Activated CD8-positive, alpha-beta T cell treated with anti-CD3 and anti-CD28 coated beads for 36 hours (primary cell): ENCODE results near the gene HNRNPL. TPM values are rescaled to one million over a fixed set of nuclear protein-coding genes. Genes with fewer than 3 reads are reported as not detected.
"Not testable (repeated sequence)": the region's sequence is repeated elsewhere in the genome, so short reads cannot be mapped to it uniquely, and the experiment has no call there.

Experiments used
- ATAC-seq: fragments of 200-7000 bp; cut with Tn5 transposase; one replicate; pipeline ENCODE4 v1.10.0; 2021; ENCODE audit warnings: mild to moderate bottlenecking, moderate library complexity
- CTCF ChIA-PET: fragments of 350-600 bp; sonication (Branson Sonifier 250); formaldehyde crosslinking; loops from one replicate; lab custom pipeline; 2021; ENCODE audit warnings: antibody characterized with exemption; lab: Charles Lee
- POLR2A ChIA-PET: fragments of 350-600 bp; sonication (Branson Sonifier 250); formaldehyde crosslinking; loops from one replicate; lab custom pipeline; 2021; ENCODE audit warnings: antibody characterized with exemption; lab: Charles Lee
- DNase-seq: peaks from one replicate; pipeline ENCODE4 v3.0.0-alpha.2; 2020
- H3K27ac Mint-ChIP-seq: one replicate; pipeline ENCODE4 v1.8.0; 2021; ENCODE audit warnings: mild to moderate bottlenecking, mixed read lengths
- H3K27me3 Mint-ChIP-seq: one replicate; pipeline ENCODE4 v1.8.0; 2021; ENCODE audit warnings: mixed read lengths
- H3K36me3 Mint-ChIP-seq: one replicate; pipeline ENCODE4 v1.8.0; 2021; ENCODE audit warnings: low read depth, mixed read lengths
- H3K4me1 Mint-ChIP-seq: one replicate; pipeline ENCODE4 v1.8.0; 2021; ENCODE audit warnings: low read depth, mixed read lengths
- H3K4me3 Mint-ChIP-seq: one replicate; pipeline ENCODE4 v1.8.0; 2021; ENCODE audit warnings: mild to moderate bottlenecking, moderate library complexity, mixed read lengths
- H3K9me3 Mint-ChIP-seq: one replicate; pipeline ENCODE4 v1.8.0; 2021; ENCODE audit warnings: mixed read lengths
- CTCF ChIP-seq: fragments of 200-600 bp; IDR thresholded peaks from one replicate; pipeline ENCODE4 v1.8.0; 2022; ENCODE audit warnings: antibody characterized with exemption, mild to moderate bottlenecking
- intact Hi-C: fragments of 100-400 bp; cut with micrococcal nuclease; formaldehyde crosslinking; loops from one replicate; pipeline ENCODE4 v1.10.0; 2022
- total RNA-seq, 2 experiments: library from RNA; stranded (reverse); gene quantifications; one replicate each; pipeline ENCODE4 v1.2.3, GENCODE V29; 2021

The HNRNPL gene
- total RNA-seq, 2 experiments from 2014 or later, result 747 to 761 TPM

DNA sequence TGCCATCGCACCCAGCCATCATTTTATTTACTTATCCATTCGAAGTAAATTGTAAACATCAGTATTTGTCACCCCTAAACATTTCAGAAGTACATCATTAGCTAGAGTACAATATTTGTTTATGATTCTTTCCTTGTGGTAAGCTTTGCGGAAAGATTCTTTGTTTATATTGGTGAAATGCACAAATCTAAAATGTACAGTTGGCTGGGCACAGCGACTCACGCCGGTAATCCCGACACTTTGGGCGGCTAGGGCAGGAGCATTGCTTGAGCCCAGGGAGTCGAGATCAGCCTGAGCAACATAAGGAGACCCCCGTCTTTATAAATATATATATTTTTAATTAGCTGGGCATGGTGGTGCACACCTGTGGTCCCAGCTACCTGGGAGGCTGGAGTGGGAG is 50.7 kb downstream of the HNRNPL start:
- CTCF ChIA-PET, result interaction anchor here (1.3 kb wide), 1 partner anchor 162 kb away, joined by 3 read pairs; no protein-coding TSS in a partner anchor
- ATAC-seq, result no peak
- H3K27me3 Mint-ChIP-seq, result no peaks in the 10 kb centered on the region
- H3K4me3 Mint-ChIP-seq, result no peak overlapping the region
- H3K4me1 Mint-ChIP-seq, result peaks cover 2% of the 10 kb centered on the region
- no peaks in the 10 kb centered on the region for H3K9me3 Mint-ChIP-seq
- intact Hi-C loops, result no loop called here
- H3K36me3 Mint-ChIP-seq, result no peaks in the 10 kb centered on the region
- DNase-seq, result no peak
- no peak for TF ChIP-seq CTCF
- POLR2A ChIA-PET, result interaction anchor here (1.0 kb wide), 1 partner anchor 62 kb away, joined by 4 read pairs; no protein-coding TSS in a partner anchor
- H3K27ac Mint-ChIP-seq, result no peak overlapping the region

- H3K4me3 Mint-ChIP-seq, H3K27ac Mint-ChIP-seq, CTCF ChIA-PET, H3K9me3 Mint-ChIP-seq, H3K4me1 Mint-ChIP-seq, intact Hi-C loops, DNase-seq, H3K36me3 Mint-ChIP-seq, POLR2A ChIA-PET, H3K27me3 Mint-ChIP-seq, ATAC-seq: not testable (repeated sequence)
These were observed 52.0 kb downstream of the HNRNPL start for GRCh38 chr19:38797781-38798180.

GRCh38 chr19:38796154-38796553 is 53.6 kb downstream of the HNRNPL start:
- POLR2A ChIA-PET, result no interaction called here
- no peak overlapping the region for H3K4me3 Mint-ChIP-seq
- intact Hi-C loops, result no loop called here
- H3K9me3 Mint-ChIP-seq, result no peaks in the 10 kb centered on the region
- H3K27me3 Mint-ChIP-seq, result peaks cover 2% of the 10 kb centered on the region
- TF ChIP-seq CTCF, result no peak
- CTCF ChIA-PET, result no interaction called here
- peaks cover 7% of the 10 kb centered on the region for H3K4me1 Mint-ChIP-seq
- H3K36me3 Mint-ChIP-seq, result no peaks in the 10 kb centered on the region
- ATAC-seq (no peak), DNase-seq (no peak)
- no peak overlapping the region for H3K27ac Mint-ChIP-seq

DNA sequence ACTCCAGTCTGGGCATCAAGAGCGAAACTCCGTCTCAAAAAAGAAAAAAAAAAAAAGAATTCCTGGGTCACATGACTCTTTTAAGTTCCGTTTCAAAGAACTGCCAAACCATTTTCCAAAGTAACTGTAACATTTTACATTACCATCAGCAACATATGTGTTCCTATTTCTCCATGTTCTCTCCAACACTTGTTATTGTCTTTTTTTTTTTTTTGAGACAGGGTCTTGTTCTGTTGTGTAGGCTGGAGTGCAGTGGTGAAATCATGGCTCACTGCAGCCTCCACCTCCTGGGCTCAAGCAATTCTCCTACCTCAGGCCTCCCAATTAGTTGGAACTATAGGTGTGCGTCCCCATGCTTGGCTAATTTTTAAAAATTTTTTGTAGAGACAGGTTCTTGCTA is 54.2 kb downstream of the HNRNPL start:
- ATAC-seq (no peak), DNase-seq (no peak)
- POLR2A ChIA-PET, result no interaction called here
- H3K4me3 Mint-ChIP-seq, result no peak overlapping the region
- intact Hi-C loops, result no loop called here
- no peaks in the 10 kb centered on the region for H3K9me3 Mint-ChIP-seq
- TF ChIP-seq CTCF, result no peak
- H3K27ac Mint-ChIP-seq, result no peak overlapping the region
- CTCF ChIA-PET, result no interaction called here
- H3K27me3 Mint-ChIP-seq, result peaks cover 2% of the 10 kb centered on the region
- no peaks in the 10 kb centered on the region for H3K36me3 Mint-ChIP-seq
- peaks cover 7% of the 10 kb centered on the region for H3K4me1 Mint-ChIP-seq

DNA sequence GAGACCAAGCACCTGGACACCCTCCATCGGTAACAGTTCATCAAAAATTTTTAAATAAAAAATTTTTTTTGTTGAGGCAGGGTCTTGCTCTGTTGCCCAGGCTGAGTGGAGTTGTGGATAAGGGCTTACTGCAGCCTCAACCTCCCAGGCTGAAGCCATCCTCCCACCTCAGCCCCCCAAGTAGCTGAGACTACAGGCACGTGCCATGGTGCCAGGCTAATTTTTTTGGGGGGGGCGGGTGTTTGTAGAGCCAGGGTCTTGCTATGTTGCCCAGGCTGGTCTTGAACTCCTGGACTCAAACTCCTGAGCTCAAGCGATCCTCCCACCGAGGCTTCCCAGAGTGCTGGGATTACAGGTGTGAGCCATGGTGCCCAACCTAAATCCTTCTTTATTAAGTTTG is 56.1 kb downstream of the HNRNPL start:
- ATAC-seq (no peak), DNase-seq (no peak)
- TF ChIP-seq CTCF, result no peak
- CTCF ChIA-PET, result interaction anchor here (0.6 to 1.5 kb wide), 2 partner anchors 24 to 94 kb away, joined by 3 to 4 read pairs; no protein-coding TSS in a partner anchor
- POLR2A ChIA-PET, result no interaction called here
- H3K36me3 Mint-ChIP-seq, result no peaks in the 10 kb centered on the region
- intact Hi-C loops, result no loop called here
- no peaks in the 10 kb centered on the region for H3K9me3 Mint-ChIP-seq
- H3K4me1 Mint-ChIP-seq, result peaks cover 5% of the 10 kb centered on the region
- H3K27me3 Mint-ChIP-seq, result peaks cover 2% of the 10 kb centered on the region
- H3K27ac Mint-ChIP-seq, result no peak overlapping the region
- H3K4me3 Mint-ChIP-seq, result no peak overlapping the region
